Endothelial cell of umbilical vein (primary cell): ENCODE results near the gene SAGE1. TPM values are rescaled to one million over a fixed set of nuclear protein-coding genes. Genes with fewer than 3 reads are reported as not detected.
"Not testable (repeated sequence)": the region's sequence is repeated elsewhere in the genome, so short reads cannot be mapped to it uniquely, and the experiment has no call there.

ENCODE experiments used
- BruUV-seq: library from RNA; stranded (reverse); fragments of 400-500 nt; replicated peaks from 2 replicates; lab custom pipeline; 2021; lab: Mats Ljungman, UMichigan
- CTCF ChIA-PET: fragments of 300-600, 350-600 bp; sonication (Branson Sonifier 250); formaldehyde crosslinking; loops from one replicate; lab custom pipeline; 2021; ENCODE audit warnings: antibody characterized with exemption, inconsistent platforms; lab: Charles Lee
- POLR2A ChIA-PET: fragments of 300-600, 350-600 bp; sonication (Branson Sonifier 250); formaldehyde crosslinking; loops from one replicate; lab custom pipeline; 2021; ENCODE audit warnings: antibody characterized with exemption, inconsistent platforms; lab: Charles Lee
- DNase-seq: peaks from one replicate; pipeline ENCODE4 v3.0.0-alpha.2; 2011; ENCODE audit warnings: low read depth, low spot score
- FAIRE-seq: peaks from 2 replicates; lab custom pipeline; 2011; peaks lifted over from hg19 to GRCh38; lab: Jason Lieb, UNC
- H2AFZ ChIP-seq: 2 replicates; pipeline ENCODE4 v1.6.0; 2012; ENCODE audit warnings: low read depth, low read length, control low read depth, inconsistent platforms
- H3K27ac ChIP-seq: 2 replicates; pipeline ENCODE4 v1.5.1; 2011; ENCODE audit warnings: low read depth, mild to moderate bottlenecking, control low read depth, low read length, moderate library complexity; ENCODE audit not compliant: insufficient read depth
- H3K27me3 ChIP-seq, 2 experiments: 2 replicates each; pipeline versions ENCODE4 v1.6.0 to v1.6.1; 2011; ENCODE audit warnings: low read length in 2 of 2, mixed read lengths in 1 of 2; ENCODE audit not compliant: control insufficient read depth in 2 of 2, insufficient read depth in 2 of 2
- H3K36me3 ChIP-seq, 2 experiments: 2 replicates in 1 of 2; 3 replicates in 1 of 2; pipeline ENCODE4 v1.5.1; 2011; ENCODE audit warnings: low read length in 2 of 2, mild to moderate bottlenecking in 1 of 2, moderate library complexity in 1 of 2; ENCODE audit not compliant: control insufficient read depth in 2 of 2, insufficient read depth in 2 of 2; ENCODE audit errors: extremely low read depth in 1 of 2
- H3K4me1 ChIP-seq: 3 replicates; pipeline ENCODE4 v1.5.1; 2011; ENCODE audit warnings: mild to moderate bottlenecking, low read length; ENCODE audit not compliant: control insufficient read depth, insufficient read depth; ENCODE audit errors: extremely low read depth
- H3K4me2 ChIP-seq: 2 replicates; pipeline ENCODE4 v1.6.1; 2011; ENCODE audit warnings: low read length, control low read depth, mixed read lengths; ENCODE audit not compliant: insufficient read depth
- H3K4me3 ChIP-seq, 3 experiments: fragments of 200-600 bp in 1 of 3; sonication (generic), shearing (Covaris generic) in 1 of 3; replicated peaks in 1 of 3; 2 replicates each; pipeline ENCODE4 v1.5.1; 2011 to 2016; ENCODE audit warnings: control low read depth in 3 of 3, low read length in 3 of 3, mild to moderate bottlenecking in 2 of 3, inconsistent platforms in 1 of 3, low read depth in 1 of 3, moderate library complexity in 1 of 3; ENCODE audit not compliant: insufficient read depth in 1 of 3
- H3K79me2 ChIP-seq: 2 replicates; pipeline ENCODE4 v1.6.0; 2012; ENCODE audit warnings: low read length, inconsistent platforms; ENCODE audit not compliant: control insufficient read depth, insufficient read depth
- H3K9ac ChIP-seq: replicated peaks from 2 replicates; pipeline ENCODE3; 2011; ENCODE audit warnings: low read length, control low read depth; ENCODE audit not compliant: insufficient read depth; ENCODE audit errors: extremely low read depth
- H3K9me1 ChIP-seq: replicated peaks from 3 replicates; pipeline ENCODE4 v1.6.0; 2011; ENCODE audit warnings: mild to moderate bottlenecking, low read length; ENCODE audit not compliant: control insufficient read depth, insufficient read depth; ENCODE audit errors: extremely low read depth
- H3K9me3 ChIP-seq: replicated peaks from 2 replicates; pipeline ENCODE4 v1.5.1; 2012; ENCODE audit warnings: low read length, inconsistent platforms; ENCODE audit not compliant: control insufficient read depth, insufficient read depth
- H4K20me1 ChIP-seq: replicated peaks from 2 replicates; pipeline ENCODE3; 2011; ENCODE audit warnings: mild to moderate bottlenecking, low read length; ENCODE audit not compliant: control insufficient read depth, insufficient read depth; ENCODE audit errors: extremely low read depth
- EZH2 ChIP-seq: IDR thresholded peaks from 2 replicates; pipeline ENCODE4 v1.6.1; 2012; ENCODE audit warnings: borderline replicate concordance, low read depth, mild to moderate bottlenecking, moderate library complexity, low read length, inconsistent platforms; ENCODE audit not compliant: severe bottlenecking
- FOS ChIP-seq: IDR thresholded peaks from 2 replicates; pipeline ENCODE4 v1.6.1; 2011; ENCODE audit warnings: mild to moderate bottlenecking, low read length, moderate library complexity, borderline replicate concordance; ENCODE audit not compliant: insufficient read depth
- GATA2 ChIP-seq: IDR thresholded peaks from 2 replicates; pipeline ENCODE4 v1.7.0; 2011; ENCODE audit warnings: low read depth, mild to moderate bottlenecking, moderate library complexity, mixed read lengths, low read length; ENCODE audit not compliant: insufficient read length, insufficient read depth
- JUN ChIP-seq: IDR thresholded peaks from 2 replicates; pipeline ENCODE4 v1.6.1; 2011; ENCODE audit warnings: borderline replicate concordance, low read depth; ENCODE audit not compliant: insufficient read length, insufficient read depth
- MYC ChIP-seq: IDR thresholded peaks from one replicate; pipeline ENCODE4 v1.6.1; 2011; ENCODE audit warnings: mild to moderate bottlenecking, low read depth, low read length
- POLR2A ChIP-seq: IDR thresholded peaks from 2 replicates; pipeline ENCODE4 v1.6.1; 2012; ENCODE audit warnings: low read depth, mild to moderate bottlenecking, control low read depth, low read length
- POLR2AphosphoS5 ChIP-seq: IDR thresholded peaks from 2 replicates; pipeline ENCODE4 v1.6.1; 2012; ENCODE audit warnings: low read depth, mild to moderate bottlenecking, control low read depth, low read length, moderate library complexity; ENCODE audit not compliant: insufficient read depth
- dilution Hi-C: fragments of 300-500 bp; cut with MboI; formaldehyde crosslinking; loops from one replicate; pipeline ENCODE4 v1.15.0; 2019; ENCODE audit warnings: low sequenced_read_pairs; ENCODE audit not compliant: extremely low pct_ligation_motif_present
- intact Hi-C: fragments of 100-400 bp; cut with micrococcal nuclease; formaldehyde crosslinking; loops from one replicate; pipeline ENCODE4 v1.10.0; 2022
- polyA plus RNA-seq, 4 experiments: library from polyadenylated mRNA; depleted of rRNA in 3 of 4; stranded (reverse) in 3 of 4; unstranded in 1 of 4; fragments of >200 nt; gene quantifications; 2 replicates each; pipeline versions ENCODE4 v1.2.1 to v1.2.3, GENCODE V29; 2011 to 2012; ENCODE audit warnings: missing spikeins in 1 of 4
- total RNA-seq: library from RNA; stranded (reverse); gene quantifications from 2 replicates; pipeline ENCODE4 v1.2.3, GENCODE V29; 2021
- TF ChIP-seq, protein P1 (sequence below): IDR thresholded peaks from 2 replicates; pipeline ENCODE4 v1.6.1; 2011; ENCODE audit not compliant: insufficient read depth, insufficient read length
- TF ChIP-seq, protein P2 (sequence below), 2 donors: IDR thresholded peaks; 1 replicate in 1 of 2; 2 replicates in 1 of 2; pipeline ENCODE4 v1.5.1; 2011; ENCODE audit warnings: low read length in 2 of 2, mild to moderate bottlenecking in 2 of 2, moderate library complexity in 2 of 2, control low read depth in 1 of 2, inconsistent platforms in 1 of 2, low read depth in 1 of 2; ENCODE audit not compliant: insufficient read depth in 1 of 2; ENCODE audit errors: extremely low read depth in 1 of 2

Gene SAGE1
- total and polyA plus RNA-seq, 2 donors (not counting 3 experiments of a cell fraction or from before 2014, with no cell fraction given) = not detected

DNA sequence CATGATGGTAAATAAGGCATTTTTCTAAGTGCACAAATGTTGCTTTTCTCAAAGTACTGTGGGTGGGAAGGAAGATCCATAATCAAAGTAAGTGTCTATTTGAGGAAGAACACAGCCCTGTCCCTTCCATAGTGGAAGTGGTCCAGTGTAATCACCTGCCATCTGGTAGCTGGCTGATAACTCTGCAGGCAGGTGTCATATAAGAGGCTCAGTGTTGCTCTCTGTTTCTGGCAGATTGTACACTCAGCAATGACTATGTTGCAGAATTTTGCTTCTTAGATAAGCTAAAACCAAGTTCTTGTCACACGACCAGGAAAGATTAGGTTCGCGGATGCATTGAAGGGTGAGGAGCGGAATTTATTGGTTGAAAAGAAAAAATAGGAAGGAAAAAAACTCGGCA is 20.9 kb downstream of the SAGE1 start:
- DNase-seq (no peak), FAIRE-seq (no peak)
- H3K4me1 ChIP-seq = no peaks in the 10 kb centered on the region
- intact Hi-C loops (no loop called here), dilution Hi-C loops (no loop called here)
- H3K9me3 ChIP-seq = no peaks in the 10 kb centered on the region
- ChIA-PET CTCF (no interaction called here), POLR2A (no interaction called here)
- H3K9me1 ChIP-seq = no peaks in the 10 kb centered on the region
- no peak overlapping the region for H3K4me2 ChIP-seq
- no TSS peak for BruUV-seq
- no peaks in the 10 kb centered on the region for H3K27me3 ChIP-seq
- H3K27ac ChIP-seq = no peak overlapping the region
- H3K36me3 ChIP-seq = no peaks in the 10 kb centered on the region
- H4K20me1 ChIP-seq = no peaks in the 10 kb centered on the region
- TF ChIP-seq EZH2 = no peak
- no peak for TF ChIP-seq MYC
- TF ChIP-seq POLR2AphosphoS5 = no peak
- no peak for TF ChIP-seq POLR2A
- no peak for TF ChIP-seq GATA2
- TF ChIP-seq, protein P1, sequence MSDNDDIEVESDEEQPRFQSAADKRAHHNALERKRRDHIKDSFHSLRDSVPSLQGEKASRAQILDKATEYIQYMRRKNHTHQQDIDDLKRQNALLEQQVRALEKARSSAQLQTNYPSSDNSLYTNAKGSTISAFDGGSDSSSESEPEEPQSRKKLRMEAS = no peak
- no peak for TF ChIP-seq JUN
- TF ChIP-seq FOS = no peak
- TF ChIP-seq, protein P2, sequence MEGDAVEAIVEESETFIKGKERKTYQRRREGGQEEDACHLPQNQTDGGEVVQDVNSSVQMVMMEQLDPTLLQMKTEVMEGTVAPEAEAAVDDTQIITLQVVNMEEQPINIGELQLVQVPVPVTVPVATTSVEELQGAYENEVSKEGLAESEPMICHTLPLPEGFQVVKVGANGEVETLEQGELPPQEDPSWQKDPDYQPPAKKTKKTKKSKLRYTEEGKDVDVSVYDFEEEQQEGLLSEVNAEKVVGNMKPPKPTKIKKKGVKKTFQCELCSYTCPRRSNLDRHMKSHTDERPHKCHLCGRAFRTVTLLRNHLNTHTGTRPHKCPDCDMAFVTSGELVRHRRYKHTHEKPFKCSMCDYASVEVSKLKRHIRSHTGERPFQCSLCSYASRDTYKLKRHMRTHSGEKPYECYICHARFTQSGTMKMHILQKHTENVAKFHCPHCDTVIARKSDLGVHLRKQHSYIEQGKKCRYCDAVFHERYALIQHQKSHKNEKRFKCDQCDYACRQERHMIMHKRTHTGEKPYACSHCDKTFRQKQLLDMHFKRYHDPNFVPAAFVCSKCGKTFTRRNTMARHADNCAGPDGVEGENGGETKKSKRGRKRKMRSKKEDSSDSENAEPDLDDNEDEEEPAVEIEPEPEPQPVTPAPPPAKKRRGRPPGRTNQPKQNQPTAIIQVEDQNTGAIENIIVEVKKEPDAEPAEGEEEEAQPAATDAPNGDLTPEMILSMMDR (IDR thresholded peaks at IDR 0.05; ENCODE audit: extremely low read depth in 1 of 2, insufficient read depth in 1 of 2, low read depth in 1 of 2, low read length in 2 of 2) = no peak
- H3K4me3 ChIP-seq = no peak overlapping the region
- H3K79me2 ChIP-seq = no peaks in the 10 kb centered on the region
- no peak overlapping the region for H3K9ac ChIP-seq
- no peak overlapping the region for H2AFZ ChIP-seq

DNA sequence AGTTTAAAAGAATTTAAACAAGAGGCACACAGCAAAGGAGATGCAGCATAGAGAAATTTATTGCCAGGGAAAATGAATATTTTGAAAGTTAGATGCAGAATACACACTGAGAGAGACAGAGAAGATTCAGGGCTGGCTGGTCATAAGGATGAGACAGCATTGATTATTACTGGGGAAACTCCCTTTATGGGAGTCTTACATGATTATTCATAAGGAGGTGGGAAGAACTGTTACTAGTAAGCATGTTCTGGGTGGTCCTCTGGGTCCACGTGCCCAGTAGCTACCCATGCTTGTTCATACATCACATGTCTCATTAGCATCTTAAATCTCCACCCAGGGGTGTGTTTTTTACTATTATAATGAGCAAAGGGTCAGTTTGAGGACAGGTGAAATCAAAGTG is 27.0 kb downstream of the SAGE1 start:
- H4K20me1 ChIP-seq, H2AFZ ChIP-seq, H3K9me3 ChIP-seq, H3K4me2 ChIP-seq, intact Hi-C loops, FAIRE-seq, DNase-seq, BruUV-seq, H3K9me1 ChIP-seq, dilution Hi-C loops, H3K27me3 ChIP-seq, H3K27ac ChIP-seq, H3K4me3 ChIP-seq, H3K36me3 ChIP-seq, H3K4me1 ChIP-seq, H3K79me2 ChIP-seq, H3K9ac ChIP-seq, POLR2A ChIA-PET, CTCF ChIA-PET: not testable (repeated sequence)
